Stimulated activated CD4-positive, alpha-beta T cell treated with anti-CD3 and anti-CD28 coated beads, Interleukin-4, amount 100 ng/mL, for 24 hours (primary cell): ENCODE results near the gene KCNA10.
"Not testable (repeated sequence)": the region's sequence is repeated elsewhere in the genome, so short reads cannot be mapped to it uniquely, and the experiment has no call there.

Source experiments
- DNase-seq: peaks from one replicate; pipeline ENCODE4 v3.0.0-alpha.2; 2020

Gene KCNA10

GRCh38 chr1:110533230-110533629 is 14.3 kb upstream of the KCNA10 start:
- no peak for DNase-seq

GRCh38 chr1:110529011-110529410 is 10.0 kb upstream of the KCNA10 start:
- no peak for DNase-seq

- DNase-seq = no peak
Observed at GRCh38 chr1:110526201-110526780, 7.3 kb upstream of the KCNA10 start.

- no peak for DNase-seq
Observed at GRCh38 chr1:110525249-110525595, 6.2 kb upstream of the KCNA10 start.

- DNase-seq = peak; percentile 56
Observed at GRCh38 chr1:110524311-110525248, 5.6 kb upstream of the KCNA10 start.

- no peak for DNase-seq
Observed at GRCh38 chr1:110523011-110523410, 4.0 kb upstream of the KCNA10 start.

- DNase-seq = no peak
Observed at GRCh38 chr1:110522560-110522959, 3.6 kb upstream of the KCNA10 start.

GRCh38 chr1:110520827-110521226 is 1.9 kb upstream of the KCNA10 start:
- no peak for DNase-seq

GRCh38 chr1:110515891-110516290 is 3.1 kb downstream of the KCNA10 start:
- no peak for DNase-seq

GRCh38 chr1:110515041-110515440 is 3.9 kb downstream of the KCNA10 start:
- no peak for DNase-seq

GRCh38 chr1:110513511-110513910 is 5.5 kb downstream of the KCNA10 start:
- DNase-seq = no peak

GRCh38 chr1:110511436-110511835 is 7.5 kb downstream of the KCNA10 start:
- no peak for DNase-seq

- not testable (repeated sequence) for DNase-seq
Observed at GRCh38 chr1:110510921-110511320, 8.1 kb downstream of the KCNA10 start.

GRCh38 chr1:110509655-110510054 is 9.3 kb downstream of the KCNA10 start:
- no peak for DNase-seq

GRCh38 chr1:110508028-110508940 is 10.7 kb downstream of the KCNA10 start:
- no peak for DNase-seq

- no peak for DNase-seq
Observed at GRCh38 chr1:110506541-110506940, 12.4 kb downstream of the KCNA10 start.

GRCh38 chr1:110505596-110505995 is 13.4 kb downstream of the KCNA10 start:
- DNase-seq = no peak

- no peak for DNase-seq
Observed at GRCh38 chr1:110504226-110504625, 14.7 kb downstream of the KCNA10 start.

GRCh38 chr1:110503471-110503870 is 15.5 kb downstream of the KCNA10 start:
- no peak for DNase-seq

- no peak for DNase-seq
Observed at GRCh38 chr1:110502402-110503151, 16.4 kb downstream of the KCNA10 start.

GRCh38 chr1:110501488-110502132 is 17.4 kb downstream of the KCNA10 start:
- no peak for DNase-seq

- DNase-seq = no peak
Observed at GRCh38 chr1:110498270-110498669, 20.7 kb downstream of the KCNA10 start.
